Peyer's patch (tissue), 4 donors: Measurements from ENCODE around the gene CEL. TPM values are rescaled to one million over a fixed set of nuclear protein-coding genes. Genes with fewer than 3 reads are reported as not detected.

Experiments
- DNase-seq, 3 donors: peaks; one replicate each; pipeline ENCODE4 v3.0.0-alpha.2; 2017 to 2019
- H3K27ac ChIP-seq, 4 donors: fragments of 200-600 bp; sonication (generic); one replicate each; pipeline ENCODE4 v1.5.1; 2016 to 2019
- H3K27me3 ChIP-seq, 2 donors: fragments of 200-600 bp; sonication (generic); one replicate each; pipeline ENCODE4 v1.5.1; 2019
- H3K36me3 ChIP-seq, 3 donors: fragments of 200-600 bp; sonication (generic); one replicate each; pipeline ENCODE4 v1.5.1; 2016 to 2019
- H3K4me1 ChIP-seq, 4 donors: fragments of 200-600 bp; sonication (generic); one replicate each; pipeline ENCODE4 v1.5.1; 2016 to 2019
- H3K4me3 ChIP-seq, 4 donors: fragments of 200-600 bp; sonication (generic); 1 replicate in 3 of 4; 2 replicates in 1 of 4; pipeline ENCODE4 v1.5.1; 2016 to 2019; ENCODE audit warnings: mild to moderate bottlenecking in 1 of 4
- H3K9me3 ChIP-seq, 4 donors: fragments of 200-600 bp; sonication (generic); one replicate each; pipeline ENCODE4 v1.5.1; 2016 to 2019; ENCODE audit warnings: mild to moderate bottlenecking in 1 of 4
- CTCF ChIP-seq, 6 experiments: fragments of 450-650 bp in 4 of 6; fragments of 200-600 bp in 2 of 6; sonication (generic) in 1 of 6; IDR thresholded peaks; one replicate each; pipeline ENCODE4 v1.5.1; 2017 to 2019; ENCODE audit warnings: antibody characterized with exemption in 6 of 6, mild to moderate bottlenecking in 3 of 6, moderate library complexity in 1 of 6
- POLR2A ChIP-seq, 2 donors: fragments of 450-650 bp; IDR thresholded peaks; one replicate each; pipeline ENCODE4 v1.5.1; 2017; ENCODE audit warnings: antibody characterized with exemption in 2 of 2, mild to moderate bottlenecking in 2 of 2, moderate library complexity in 2 of 2
- total RNA-seq, 4 donors: library from RNA; depleted of rRNA; stranded (reverse); fragments of >200 nt; gene quantifications; one replicate each; pipeline ENCODE4 v1.1.0, GENCODE V29; 2016

Gene CEL
- total RNA-seq, 4 donors from 2014 or later: 1.6 to 9.1 (median 5.8) TPM

- peak; percentile 62 to 83 (median 83) for DNase-seq
- peaks cover 0 to 96% (median 0%) of the 10 kb centered on the region in 3 donors for H3K36me3 ChIP-seq
- no peak for TF ChIP-seq POLR2A (IDR thresholded peaks at IDR 0.05)
- TF ChIP-seq CTCF (IDR thresholded peaks at IDR 0.05): peak; percentile 96 to 99 (median 96)
- H3K9me3 ChIP-seq: no peaks in the 10 kb centered on the region
- H3K27me3 ChIP-seq: no peaks in the 10 kb centered on the region
- H3K4me1 ChIP-seq: peaks cover 0 to 8% (median 0%) of the 10 kb centered on the region in 4 donors
- H3K27ac ChIP-seq: peak overlapping the region in 3 of 4 donors; percentile 16 to 69 (median 58)
- H3K4me3 ChIP-seq: no peak overlapping the region
Measured at GRCh38 chr9:133103183-133103986, 41.6 kb downstream of the CEL start.

GRCh38 chr9:133103987-133104505, 42.3 kb downstream of the CEL start:
- Histone ChIP-seq H3K27me3 (no peaks in the 10 kb centered on the region), H3K9me3 (no peaks in the 10 kb centered on the region), H3K36me3 (peaks cover 0 to 96% (median 0%) of the 10 kb centered on the region in 3 donors), H3K27ac (peak overlapping the region in 2 of 4 donors; percentile 58 to 69), H3K4me1 (peaks cover 0 to 8% (median 0%) of the 10 kb centered on the region in 4 donors), H3K4me3 (no peak overlapping the region)
- DNase-seq: peak in 2 of 3 donors; percentile 42 to 45
- TF ChIP-seq POLR2A (IDR thresholded peaks at IDR 0.05) (no peak), CTCF (IDR thresholded peaks at IDR 0.05) (no peak)

- no peaks in the 10 kb centered on the region for H3K27me3 ChIP-seq
- H3K4me3 ChIP-seq: no peak overlapping the region
- DNase-seq: peak in 2 of 3 donors; percentile 33 to 43
- H3K36me3 ChIP-seq: peaks cover 0 to 96% (median 0%) of the 10 kb centered on the region in 3 donors
- TF ChIP-seq POLR2A (IDR thresholded peaks at IDR 0.05) (no peak), CTCF (IDR thresholded peaks at IDR 0.05) (no peak)
- H3K4me1 ChIP-seq: peaks cover 0 to 8% (median 0%) of the 10 kb centered on the region in 4 donors
- H3K9me3 ChIP-seq: no peaks in the 10 kb centered on the region
- no peak overlapping the region for H3K27ac ChIP-seq
Measured at GRCh38 chr9:133104718-133105460, 43.1 kb downstream of the CEL start.

- Histone ChIP-seq H3K27ac (no peak overlapping the region), H3K27me3 (no peaks in the 10 kb centered on the region), H3K9me3 (no peaks in the 10 kb centered on the region), H3K4me3 (no peak overlapping the region), H3K36me3 (peaks cover 0 to 96% (median 0%) of the 10 kb centered on the region in 3 donors), H3K4me1 (peaks cover 0 to 8% (median 0%) of the 10 kb centered on the region in 4 donors)
- DNase-seq: peak in 1 of 3 donors; percentile 42
- TF ChIP-seq CTCF (IDR thresholded peaks at IDR 0.05): no peak
- no peak for TF ChIP-seq POLR2A (IDR thresholded peaks at IDR 0.05)
Measured at GRCh38 chr9:133105461-133105770, 43.6 kb downstream of the CEL start.

- Histone ChIP-seq H3K4me3 (no peak overlapping the region), H3K36me3 (peaks cover 0 to 96% (median 0%) of the 10 kb centered on the region in 3 donors), H3K27ac (no peak overlapping the region), H3K4me1 (peaks cover 0 to 8% (median 0%) of the 10 kb centered on the region in 4 donors), H3K9me3 (no peaks in the 10 kb centered on the region), H3K27me3 (no peaks in the 10 kb centered on the region)
- DNase-seq: peak in 2 of 3 donors; percentile 45 to 47
- no peak for TF ChIP-seq POLR2A (IDR thresholded peaks at IDR 0.05)
- no peak for TF ChIP-seq CTCF (IDR thresholded peaks at IDR 0.05)
Measured at GRCh38 chr9:133106511-133107244, 44.9 kb downstream of the CEL start.
